DND-41 (cell line): Measurements from ENCODE around the gene MYBL2.

Experiments used
- ATAC-seq: fragments of 200-7000 bp; cut with Tn5 transposase; 3 replicates; pipeline ENCODE4 v1.9.1; 2021; ENCODE audit warnings: low read depth; ENCODE audit not compliant: insufficient read depth
- DNase-seq: peaks from one replicate; pipeline ENCODE4 v3.0.0-alpha.2; 2020
- H2AFZ ChIP-seq: 2 replicates; pipeline ENCODE4 v1.6.0; 2012; ENCODE audit warnings: low read depth, low read length
- H3K27ac ChIP-seq: 2 replicates; pipeline ENCODE4 v1.5.1; 2012; ENCODE audit warnings: low read length, inconsistent platforms
- H3K27me3 ChIP-seq: fragments of 200-600 bp; sonication (generic); 2 replicates; pipeline ENCODE4 v1.6.0; 2012; ENCODE audit warnings: low read length, mild to moderate bottlenecking, inconsistent platforms; ENCODE audit not compliant: insufficient read depth, poor library complexity
- H3K36me3 ChIP-seq: 2 replicates; pipeline ENCODE4 v1.5.1; 2012; ENCODE audit warnings: low read length, inconsistent platforms; ENCODE audit not compliant: insufficient read depth
- H3K4me1 ChIP-seq: 2 replicates; pipeline ENCODE4 v1.5.1; 2012; ENCODE audit warnings: mild to moderate bottlenecking, low read length; ENCODE audit not compliant: insufficient read depth
- H3K4me2 ChIP-seq: 2 replicates; pipeline ENCODE4 v1.6.0; 2012; ENCODE audit warnings: mild to moderate bottlenecking, moderate library complexity, low read length, inconsistent platforms; ENCODE audit not compliant: insufficient read depth
- H3K4me3 ChIP-seq, 2 experiments: fragments of 200-600 bp in 1 of 2; shearing (Covaris generic) in 1 of 2; 2 replicates each; pipeline ENCODE4 v1.5.1; 2012 to 2016; ENCODE audit warnings: inconsistent platforms in 2 of 2, low read length in 2 of 2, mild to moderate bottlenecking in 2 of 2, low read depth in 1 of 2, moderate library complexity in 1 of 2
- H3K79me2 ChIP-seq: 2 replicates; pipeline ENCODE4 v1.6.0; 2012; ENCODE audit warnings: low read length, inconsistent platforms; ENCODE audit not compliant: insufficient read depth
- H3K9ac ChIP-seq: 2 replicates; pipeline ENCODE4 v1.6.0; 2012; ENCODE audit warnings: low read depth, mild to moderate bottlenecking, inconsistent platforms, low read length, moderate library complexity
- H3K9me3 ChIP-seq: 2 replicates; pipeline ENCODE4 v1.5.1; 2012; ENCODE audit warnings: low read length, moderate library complexity, mild to moderate bottlenecking, inconsistent platforms; ENCODE audit not compliant: insufficient read depth, severe bottlenecking
- H4K20me1 ChIP-seq: 2 replicates; pipeline ENCODE4 v1.6.0; 2012; ENCODE audit warnings: low read length; ENCODE audit not compliant: insufficient read depth
- CTCF ChIP-seq: IDR thresholded peaks from 2 replicates; pipeline ENCODE4 v1.5.1; 2012; ENCODE audit warnings: borderline replicate concordance, low read length, moderate library complexity, mild to moderate bottlenecking; ENCODE audit not compliant: poor library complexity, severe bottlenecking; ENCODE audit errors: extremely low read depth
- EZH2 ChIP-seq: IDR thresholded peaks from 3 replicates; pipeline ENCODE4 v1.6.1; 2012; ENCODE audit warnings: borderline replicate concordance, low read depth, mild to moderate bottlenecking, moderate library complexity, low read length, inconsistent platforms; ENCODE audit not compliant: severe bottlenecking

MYBL2 gene

GRCh38 chr20:43655937-43656336 is 11.0 kb upstream of the MYBL2 start:
- Histone ChIP-seq H3K9ac (no peak overlapping the region), H3K79me2 (no peaks in the 10 kb centered on the region), H3K4me2 (no peak overlapping the region), H3K27ac (no peak overlapping the region), H4K20me1 (no peaks in the 10 kb centered on the region), H3K27me3 (no peaks in the 10 kb centered on the region), H2AFZ (no peak overlapping the region), H3K4me3 (no peak overlapping the region), H3K9me3 (no peaks in the 10 kb centered on the region), H3K36me3 (no peaks in the 10 kb centered on the region), H3K4me1 (peaks cover 20% of the 10 kb centered on the region)
- no peak for DNase-seq
- TF ChIP-seq CTCF (no peak), EZH2 (no peak)
- ATAC-seq, result no peak

- H3K27ac ChIP-seq, result peak overlapping the region; percentile 66
- peak overlapping the region; percentile 92 for H2AFZ ChIP-seq
- TF ChIP-seq CTCF (no peak), EZH2 (no peak)
- H3K4me3 ChIP-seq, result peak overlapping the region; percentile 55 to 73
- no peaks in the 10 kb centered on the region for H3K27me3 ChIP-seq
- H3K4me2 ChIP-seq, result peak overlapping the region; percentile 78
- H3K36me3 ChIP-seq, result no peaks in the 10 kb centered on the region
- H3K9ac ChIP-seq, result peak overlapping the region; percentile 71
- ATAC-seq, result peak; percentile 4; the same call in 2 of the 3 replicates
- DNase-seq, result no peak
- no peaks in the 10 kb centered on the region for H4K20me1 ChIP-seq
- peaks cover 20% of the 10 kb centered on the region for H3K4me1 ChIP-seq
- H3K79me2 ChIP-seq, result no peaks in the 10 kb centered on the region
- no peaks in the 10 kb centered on the region for H3K9me3 ChIP-seq
Observed at GRCh38 chr20:43658069-43658722, 8.7 kb upstream of the MYBL2 start.

- H3K9ac ChIP-seq, result peak overlapping the region; percentile 71; the same call in 1 of the 2 replicates
- ATAC-seq (no peak), DNase-seq (no peak)
- H3K27ac ChIP-seq, result no peak overlapping the region
- peak overlapping the region in 1 of 2 experiments; percentile 73; a peak in 2 of 4 replicates for H3K4me3 ChIP-seq
- H4K20me1 ChIP-seq, result no peaks in the 10 kb centered on the region
- H3K27me3 ChIP-seq, result no peaks in the 10 kb centered on the region
- H2AFZ ChIP-seq, result no peak overlapping the region
- no peaks in the 10 kb centered on the region for H3K79me2 ChIP-seq
- peaks cover 20% of the 10 kb centered on the region for H3K4me1 ChIP-seq
- peak overlapping the region; percentile 78 for H3K4me2 ChIP-seq
- no peaks in the 10 kb centered on the region for H3K36me3 ChIP-seq
- H3K9me3 ChIP-seq, result no peaks in the 10 kb centered on the region
- TF ChIP-seq CTCF (peak; percentile 43), EZH2 (no peak)
Observed at GRCh38 chr20:43658723-43659419, 8.0 kb upstream of the MYBL2 start.
